ENCODE results near the gene GAK. TPM values are rescaled to one million over a fixed set of nuclear protein-coding genes. Genes with fewer than 3 reads are reported as not detected.

Gene GAK
- total and polyA plus RNA-seq, 2 experiments from 2014 or later: 59.8 to 144 TPM

DNA sequence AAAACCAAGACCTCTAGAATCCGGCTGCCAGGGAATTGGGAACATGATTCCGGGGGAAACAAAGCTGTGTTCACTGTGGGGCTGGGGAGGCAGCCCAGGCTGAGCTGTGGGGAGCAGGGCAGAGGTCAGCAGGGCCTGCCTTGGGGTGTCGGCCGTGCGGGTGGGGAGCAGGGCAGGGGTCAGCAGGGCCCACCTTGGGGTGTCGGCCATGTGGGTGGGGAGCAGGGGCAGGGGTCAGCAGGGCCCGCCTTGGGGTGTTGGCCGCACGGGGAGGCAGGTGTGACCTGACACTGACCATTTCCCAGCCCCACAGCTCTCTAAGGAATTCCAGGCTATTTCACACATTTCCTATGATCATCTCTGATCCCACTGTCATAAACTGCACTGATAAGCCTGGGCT lies 60.6 kb downstream of the GAK start:
- DNase-seq (ENCODE audit: low read depth in 1 of 2, low spot score in 1 of 2): no peak
- no peaks in the 10 kb centered on the region for H3K9me3 ChIP-seq (ENCODE audit: low read depth)

DNA sequence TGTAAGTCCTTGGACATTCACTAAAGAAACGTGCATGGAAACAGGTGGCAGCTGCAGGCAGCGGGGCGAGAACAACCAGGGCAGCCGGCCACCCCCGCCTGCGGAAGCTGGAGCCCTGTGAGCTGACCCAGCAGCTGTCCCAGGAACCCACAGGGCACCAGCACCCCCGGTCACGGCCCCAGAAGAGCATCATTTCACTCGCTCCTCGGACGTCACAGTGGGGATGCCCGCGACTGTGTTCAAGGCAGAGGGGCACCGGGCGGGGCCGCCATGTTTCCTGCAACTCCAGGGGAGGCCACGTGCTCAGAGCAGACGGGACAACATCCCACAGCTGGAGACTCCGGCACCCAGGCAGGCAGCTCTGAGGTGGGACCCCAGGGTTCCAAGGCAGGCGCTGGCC lies 61.2 kb downstream of the GAK start:
- Histone ChIP-seq H3K36me3 (peaks cover 3% of the 10 kb centered on the region), H3K27me3 (no peaks in the 10 kb centered on the region), H3K4me1 (ENCODE audit: low read depth) (no peaks in the 10 kb centered on the region), H3K9me3 (ENCODE audit: low read depth) (no peaks in the 10 kb centered on the region), H3K27ac (no peak overlapping the region), H3K4me3 (no peak overlapping the region)
- DNase-seq (ENCODE audit: low read depth in 1 of 2, low spot score in 1 of 2): no peak
- TF ChIP-seq, protein P1, sequence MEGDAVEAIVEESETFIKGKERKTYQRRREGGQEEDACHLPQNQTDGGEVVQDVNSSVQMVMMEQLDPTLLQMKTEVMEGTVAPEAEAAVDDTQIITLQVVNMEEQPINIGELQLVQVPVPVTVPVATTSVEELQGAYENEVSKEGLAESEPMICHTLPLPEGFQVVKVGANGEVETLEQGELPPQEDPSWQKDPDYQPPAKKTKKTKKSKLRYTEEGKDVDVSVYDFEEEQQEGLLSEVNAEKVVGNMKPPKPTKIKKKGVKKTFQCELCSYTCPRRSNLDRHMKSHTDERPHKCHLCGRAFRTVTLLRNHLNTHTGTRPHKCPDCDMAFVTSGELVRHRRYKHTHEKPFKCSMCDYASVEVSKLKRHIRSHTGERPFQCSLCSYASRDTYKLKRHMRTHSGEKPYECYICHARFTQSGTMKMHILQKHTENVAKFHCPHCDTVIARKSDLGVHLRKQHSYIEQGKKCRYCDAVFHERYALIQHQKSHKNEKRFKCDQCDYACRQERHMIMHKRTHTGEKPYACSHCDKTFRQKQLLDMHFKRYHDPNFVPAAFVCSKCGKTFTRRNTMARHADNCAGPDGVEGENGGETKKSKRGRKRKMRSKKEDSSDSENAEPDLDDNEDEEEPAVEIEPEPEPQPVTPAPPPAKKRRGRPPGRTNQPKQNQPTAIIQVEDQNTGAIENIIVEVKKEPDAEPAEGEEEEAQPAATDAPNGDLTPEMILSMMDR (IDR thresholded peaks at IDR 0.05; ENCODE audit: low read depth, low read length): no peak

More for the DNA sequence above, 60.6 kb downstream of the GAK start:
- Histone ChIP-seq H3K36me3 (peaks cover 6% of the 10 kb centered on the region), H3K4me3 (no peak overlapping the region), H3K4me1 (ENCODE audit: low read depth) (no peaks in the 10 kb centered on the region), H3K27me3 (no peaks in the 10 kb centered on the region), H3K27ac (no peak overlapping the region)
- TF ChIP-seq, protein P1 (IDR thresholded peaks at IDR 0.05; ENCODE audit: low read depth, low read length): no peak

GRCh38 chr4:869776-870175 lies 62.3 kb downstream of the GAK start:
- no peak overlapping the region for H3K27ac ChIP-seq
- H3K36me3 ChIP-seq: peaks cover 3% of the 10 kb centered on the region
- no peak for DNase-seq (ENCODE audit: low read depth in 1 of 2, low spot score in 1 of 2)
- H3K27me3 ChIP-seq: no peaks in the 10 kb centered on the region
- H3K4me1 ChIP-seq (ENCODE audit: low read depth): no peaks in the 10 kb centered on the region
- TF ChIP-seq, protein P1 (IDR thresholded peaks at IDR 0.05; ENCODE audit: low read depth, low read length): no peak
- H3K9me3 ChIP-seq (ENCODE audit: low read depth): no peaks in the 10 kb centered on the region
- no peak overlapping the region for H3K4me3 ChIP-seq

DNA sequence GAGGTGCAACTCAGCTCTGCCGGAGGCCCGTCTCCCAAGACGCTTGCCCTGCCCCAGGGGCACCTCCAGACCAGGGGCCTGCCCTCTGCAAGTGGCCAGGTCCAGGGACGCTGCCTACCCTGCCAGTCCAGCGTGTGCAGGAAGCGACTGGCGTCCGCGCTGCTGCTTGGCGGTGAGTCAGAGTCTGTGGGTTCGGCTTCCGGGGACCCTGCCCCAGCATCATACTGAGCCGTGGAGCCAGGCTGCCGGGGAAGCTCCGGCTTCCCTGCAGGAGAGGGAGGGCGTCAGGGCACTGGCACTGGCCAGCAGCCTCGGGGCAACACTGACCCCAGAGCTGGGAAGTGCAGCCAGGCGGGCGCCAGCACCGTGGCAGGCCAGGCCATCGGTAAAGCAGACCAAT lies 63.7 kb downstream of the GAK start:
- Histone ChIP-seq H3K36me3 (peaks cover 11% of the 10 kb centered on the region), H3K9me3 (ENCODE audit: low read depth) (no peaks in the 10 kb centered on the region), H3K4me1 (ENCODE audit: low read depth) (no peaks in the 10 kb centered on the region), H3K27ac (no peak overlapping the region), H3K27me3 (no peaks in the 10 kb centered on the region), H3K4me3 (no peak overlapping the region)
- no peak for DNase-seq (ENCODE audit: low read depth in 1 of 2, low spot score in 1 of 2)
- TF ChIP-seq, protein P1 (IDR thresholded peaks at IDR 0.05; ENCODE audit: low read depth, low read length): no peak

- H3K9me3 ChIP-seq (ENCODE audit: low read depth): no peaks in the 10 kb centered on the region
- H3K4me3 ChIP-seq: no peak overlapping the region
- no peaks in the 10 kb centered on the region for H3K4me1 ChIP-seq (ENCODE audit: low read depth)
- no peak overlapping the region for H3K27ac ChIP-seq
- H3K36me3 ChIP-seq: peaks cover 14% of the 10 kb centered on the region
- no peak for DNase-seq (ENCODE audit: low read depth in 1 of 2, low spot score in 1 of 2)
- no peaks in the 10 kb centered on the region for H3K27me3 ChIP-seq
- TF ChIP-seq, protein P1 (IDR thresholded peaks at IDR 0.05; ENCODE audit: low read depth, low read length): no peak
Measured at GRCh38 chr4:867526-868250, 64.4 kb downstream of the GAK start.

Data from cardiac muscle cell (in vitro differentiated cells and primary cell).